ENCODE measurements around the gene SPPL2B. TPM values are rescaled to one million over a fixed set of nuclear protein-coding genes. Genes with fewer than 3 reads are reported as not detected.

The SPPL2B gene
- 105 TPM for polyA plus RNA-seq (2012; ENCODE audit: insufficient read length, low read depth)

- TF ChIP-seq TAF1 (IDR thresholded peaks at IDR 0.05; ENCODE audit: borderline replicate concordance, insufficient read depth, low read length) (peak; percentile 94), FOXP2 (optimal IDR thresholded peaks at IDR 0.05; ENCODE audit: borderline replicate concordance, extremely low read depth, extremely low read length, insufficient read depth) (peak; percentile 86), SIN3A (IDR thresholded peaks at IDR 0.05; ENCODE audit: borderline replicate concordance, insufficient read depth, low read length) (0 out of 2 replicates have a peak, but pooled peaks have one; percentile 78), POLR2AphosphoS5 (IDR thresholded peaks at IDR 0.05; ENCODE audit: low read depth, low read length) (peak; percentile 91), REST (IDR thresholded peaks at IDR 0.05; ENCODE audit: insufficient read depth in 1 of 2, low read depth in 2 of 2, low read length in 2 of 2) (peak in 1 of 2 experiments; percentile 68; a peak in 2 of 4 replicates)
These were observed at the start of gene SPPL2B, which contains the start of gene LSM7 for GRCh38 chr19:2328401-2329148. Gene SPPL2B, plus strand, starts transcription at chr19:2328684. Its CDS starts 26 bp downstream, at chr19:2328710. Gene LSM7, minus strand, starts transcription at chr19:2328586. Its CDS starts 20 bp downstream, at chr19:2328566.

- TF ChIP-seq TAF1 (IDR thresholded peaks at IDR 0.05; ENCODE audit: borderline replicate concordance, insufficient read depth, low read length) (no peak), REST (IDR thresholded peaks at IDR 0.05; ENCODE audit: insufficient read depth in 1 of 2, low read depth in 2 of 2, low read length in 2 of 2) (no peak)
These were observed 47.7 kb upstream of the SPPL2B start for GRCh38 chr19:2280633-2281264.

- TF ChIP-seq SIN3A (IDR thresholded peaks at IDR 0.05; ENCODE audit: borderline replicate concordance, insufficient read depth, low read length), result no peak; the same call in 1 of the 2 replicates
- TF ChIP-seq FOXP2 (optimal IDR thresholded peaks at IDR 0.05; ENCODE audit: borderline replicate concordance, extremely low read depth, extremely low read length, insufficient read depth), result peak; percentile 81
- no peak for TF ChIP-seq TAF1 (IDR thresholded peaks at IDR 0.05; ENCODE audit: borderline replicate concordance, insufficient read depth, low read length)
These were observed 46.2 kb upstream of the SPPL2B start, which contains the start of gene PEAK3 for GRCh38 chr19:2282062-2282861. Gene PEAK3, minus strand, starts transcription at chr19:2282175. Its CDS starts 1,244 bp downstream, at chr19:2280931.

GRCh38 chr19:2282862-2283237 lies 45.6 kb upstream of the SPPL2B start:
- TF ChIP-seq TAF1 (IDR thresholded peaks at IDR 0.05; ENCODE audit: borderline replicate concordance, insufficient read depth, low read length) (no peak), FOXP2 (optimal IDR thresholded peaks at IDR 0.05; ENCODE audit: borderline replicate concordance, extremely low read depth, extremely low read length, insufficient read depth) (no peak), REST (IDR thresholded peaks at IDR 0.05; ENCODE audit: insufficient read depth in 1 of 2, low read depth in 2 of 2, low read length in 2 of 2) (no peak), SIN3A (IDR thresholded peaks at IDR 0.05; ENCODE audit: borderline replicate concordance, insufficient read depth, low read length) (no peak), POLR2AphosphoS5 (IDR thresholded peaks at IDR 0.05; ENCODE audit: low read depth, low read length) (no peak)

GRCh38 chr19:2283835-2284507 lies 44.5 kb upstream of the SPPL2B start:
- no peak for TF ChIP-seq SIN3A (IDR thresholded peaks at IDR 0.05; ENCODE audit: borderline replicate concordance, insufficient read depth, low read length)

Measured in PFSK-1 (cell line).